Stomach (tissue), 4 donors: ENCODE results near the gene ABHD15.

ENCODE experiments used
- CTCF ChIP-seq, 7 experiments: fragments of 450-650 bp in 4 of 7; fragments of 200-600 bp in 3 of 7; sonication (generic) in 3 of 7; IDR thresholded peaks; one replicate each; pipeline ENCODE4 v1.5.1; 2016 to 2019; ENCODE audit warnings: antibody characterized with exemption in 7 of 7, control low read depth in 2 of 7, mild to moderate bottlenecking in 1 of 7
- POLR2A ChIP-seq, 4 donors: fragments of 450-650 bp; IDR thresholded peaks; one replicate each; pipeline ENCODE4 v1.6.1; 2016; ENCODE audit warnings: antibody characterized with exemption in 4 of 4, control low read depth in 2 of 4, mild to moderate bottlenecking in 1 of 4, moderate library complexity in 1 of 4

GRCh38 chr17:29510953-29511352, 55.9 kb downstream of the ABHD15 start:
- no peak for TF ChIP-seq CTCF (IDR thresholded peaks at IDR 0.05)
- TF ChIP-seq POLR2A (IDR thresholded peaks at IDR 0.05): no peak
